Measurements from ENCODE around the gene SNX2. TPM values are rescaled to one million over a fixed set of nuclear protein-coding genes. Genes with fewer than 3 reads are reported as not detected.

SNX2 gene
- total and polyA plus RNA-seq, 4 donors: 25.5 to 57.0 (median 34.3) TPM

GRCh38 chr5:122774519-122774860 is 390 bp upstream of the SNX2 start:
- Histone ChIP-seq H3K36me3 (ENCODE audit: control insufficient read depth in 4 of 4, insufficient read depth in 3 of 4, low read depth in 1 of 4, low read length in 3 of 4) (no peaks in the 10 kb centered on the region), H3K9me3 (ENCODE audit: control insufficient read depth in 4 of 4, low read length in 3 of 4) (no peaks in the 10 kb centered on the region), H3K4me3 (ENCODE audit: low read depth in 1 of 3, low read length in 3 of 3) (peak overlapping the region; percentile 38 to 98 (median 83)), H3K9ac (ENCODE audit: low read depth in 1 of 2, low read length in 2 of 2) (peak overlapping the region in 1 of 2 donors; percentile 45), H3K27ac (ENCODE audit: low read depth in 1 of 2, low read length in 2 of 2) (peak overlapping the region; percentile 32 to 97), H3K4me1 (ENCODE audit: control insufficient read depth in 4 of 4, insufficient read depth in 4 of 4, low read length in 3 of 4) (peaks cover 0 to 20% (median 9%) of the 10 kb centered on the region in 4 donors), H3K27me3 (ENCODE audit: control insufficient read depth in 4 of 4, insufficient read depth in 4 of 4, low read length in 3 of 4) (no peaks in the 10 kb centered on the region)
- no peak for DNase-seq (ENCODE audit: low spot score)
- 24% methylated on average over 8 of the region's 8 CpGs for WGBS
- TF ChIP-seq RXRA (IDR thresholded peaks at IDR 0.05): peak in 1 of 2 donors; percentile 5
- TF ChIP-seq, protein P1, sequence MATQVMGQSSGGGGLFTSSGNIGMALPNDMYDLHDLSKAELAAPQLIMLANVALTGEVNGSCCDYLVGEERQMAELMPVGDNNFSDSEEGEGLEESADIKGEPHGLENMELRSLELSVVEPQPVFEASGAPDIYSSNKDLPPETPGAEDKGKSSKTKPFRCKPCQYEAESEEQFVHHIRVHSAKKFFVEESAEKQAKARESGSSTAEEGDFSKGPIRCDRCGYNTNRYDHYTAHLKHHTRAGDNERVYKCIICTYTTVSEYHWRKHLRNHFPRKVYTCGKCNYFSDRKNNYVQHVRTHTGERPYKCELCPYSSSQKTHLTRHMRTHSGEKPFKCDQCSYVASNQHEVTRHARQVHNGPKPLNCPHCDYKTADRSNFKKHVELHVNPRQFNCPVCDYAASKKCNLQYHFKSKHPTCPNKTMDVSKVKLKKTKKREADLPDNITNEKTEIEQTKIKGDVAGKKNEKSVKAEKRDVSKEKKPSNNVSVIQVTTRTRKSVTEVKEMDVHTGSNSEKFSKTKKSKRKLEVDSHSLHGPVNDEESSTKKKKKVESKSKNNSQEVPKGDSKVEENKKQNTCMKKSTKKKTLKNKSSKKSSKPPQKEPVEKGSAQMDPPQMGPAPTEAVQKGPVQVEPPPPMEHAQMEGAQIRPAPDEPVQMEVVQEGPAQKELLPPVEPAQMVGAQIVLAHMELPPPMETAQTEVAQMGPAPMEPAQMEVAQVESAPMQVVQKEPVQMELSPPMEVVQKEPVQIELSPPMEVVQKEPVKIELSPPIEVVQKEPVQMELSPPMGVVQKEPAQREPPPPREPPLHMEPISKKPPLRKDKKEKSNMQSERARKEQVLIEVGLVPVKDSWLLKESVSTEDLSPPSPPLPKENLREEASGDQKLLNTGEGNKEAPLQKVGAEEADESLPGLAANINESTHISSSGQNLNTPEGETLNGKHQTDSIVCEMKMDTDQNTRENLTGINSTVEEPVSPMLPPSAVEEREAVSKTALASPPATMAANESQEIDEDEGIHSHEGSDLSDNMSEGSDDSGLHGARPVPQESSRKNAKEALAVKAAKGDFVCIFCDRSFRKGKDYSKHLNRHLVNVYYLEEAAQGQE (IDR thresholded peaks at IDR 0.05): peak; percentile 54
- no peak for TF ChIP-seq GABPA (IDR thresholded peaks at IDR 0.05 in 1 of 2, conservative IDR thresholded peaks at IDR 0.05 in 1 of 2)
- TF ChIP-seq HNF4A (conservative IDR thresholded peaks at IDR 0.05): peak in 1 of 2 donors; percentile 26
- no peak for TF ChIP-seq CTCF (IDR thresholded peaks at IDR 0.05; ENCODE audit: low read depth, low read length, missing input control)
- peak; percentile 19 for TF ChIP-seq SP1 (IDR thresholded peaks at IDR 0.05)

GRCh38 chr5:122775550-122776542 is 966 bp downstream of the SNX2 start:
- no peaks in the 10 kb centered on the region for H3K36me3 ChIP-seq (ENCODE audit: control insufficient read depth in 4 of 4, insufficient read depth in 3 of 4, low read depth in 1 of 4, low read length in 3 of 4)
- no peak for DNase-seq (ENCODE audit: low spot score)
- peaks cover 0 to 24% (median 9%) of the 10 kb centered on the region in 4 donors for H3K4me1 ChIP-seq (ENCODE audit: control insufficient read depth in 4 of 4, insufficient read depth in 4 of 4, low read length in 3 of 4)
- H3K9me3 ChIP-seq (ENCODE audit: control insufficient read depth in 4 of 4, low read length in 3 of 4): no peaks in the 10 kb centered on the region
- peak overlapping the region; percentile 88 to 99 for H3K9ac ChIP-seq (ENCODE audit: low read depth in 1 of 2, low read length in 2 of 2)
- H3K27me3 ChIP-seq (ENCODE audit: control insufficient read depth in 4 of 4, insufficient read depth in 4 of 4, low read length in 3 of 4): no peaks in the 10 kb centered on the region
- H3K4me3 ChIP-seq (ENCODE audit: low read depth in 1 of 3, low read length in 3 of 3): peak overlapping the region; percentile 95 to 99 (median 98)
- H3K27ac ChIP-seq (ENCODE audit: low read depth in 1 of 2, low read length in 2 of 2): peak overlapping the region; percentile 90 to 97
- WGBS: 5% methylated on average over 14 of the region's 14 CpGs
- TF ChIP-seq NR2F2 (IDR thresholded peaks at IDR 0.05) (no peak), TAF1 (conservative IDR thresholded peaks at IDR 0.05) (no peak), YY1 (IDR thresholded peaks at IDR 0.05) (no peak)

DNA sequence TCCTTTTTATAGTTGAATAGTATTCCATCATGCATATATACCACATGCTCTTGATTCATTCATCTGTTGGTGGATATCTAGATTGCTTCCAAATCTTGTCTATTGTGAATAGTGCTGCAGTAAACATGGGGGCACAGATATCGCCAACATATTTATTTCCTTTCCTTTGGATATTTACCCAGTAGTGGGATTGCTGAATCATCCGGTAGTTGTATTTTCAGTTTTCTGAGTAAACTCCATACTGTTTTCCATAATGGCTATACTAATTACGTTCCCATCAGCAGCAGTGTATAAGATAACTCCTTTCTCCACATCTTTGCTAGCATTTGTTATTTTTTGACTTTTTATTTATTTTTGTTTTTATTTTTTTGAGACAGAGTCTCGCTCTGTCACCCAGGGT is 3.3 kb downstream of the SNX2 start:
- no peaks in the 10 kb centered on the region for H3K9me3 ChIP-seq (ENCODE audit: control insufficient read depth in 4 of 4, low read length in 3 of 4)
- no peak overlapping the region for H3K4me3 ChIP-seq (ENCODE audit: low read depth in 1 of 3, low read length in 3 of 3)
- H3K4me1 ChIP-seq (ENCODE audit: control insufficient read depth in 4 of 4, insufficient read depth in 4 of 4, low read length in 3 of 4): peaks cover 0 to 24% (median 9%) of the 10 kb centered on the region in 4 donors
- DNase-seq (ENCODE audit: low spot score): no peak
- no peak overlapping the region for H3K27ac ChIP-seq (ENCODE audit: low read depth in 1 of 2, low read length in 2 of 2)
- no peak overlapping the region for H3K9ac ChIP-seq (ENCODE audit: low read depth in 1 of 2, low read length in 2 of 2)
- no peaks in the 10 kb centered on the region for H3K36me3 ChIP-seq (ENCODE audit: control insufficient read depth in 4 of 4, insufficient read depth in 3 of 4, low read depth in 1 of 4, low read length in 3 of 4)
- H3K27me3 ChIP-seq (ENCODE audit: control insufficient read depth in 4 of 4, insufficient read depth in 4 of 4, low read length in 3 of 4): no peaks in the 10 kb centered on the region
- WGBS: 92% methylated on average over 4 of the region's 4 CpGs
- TF ChIP-seq RXRA (IDR thresholded peaks at IDR 0.05) (no peak), SP1 (IDR thresholded peaks at IDR 0.05) (no peak), MAX (IDR thresholded peaks at IDR 0.05) (no peak), EGR1 (IDR thresholded peaks at IDR 0.05; ENCODE audit: low read depth in 2 of 2) (no peak), FOXA2 (IDR thresholded peaks at IDR 0.05) (no peak), ATF3 (IDR thresholded peaks at IDR 0.05) (no peak)
- TF ChIP-seq, protein P2, sequence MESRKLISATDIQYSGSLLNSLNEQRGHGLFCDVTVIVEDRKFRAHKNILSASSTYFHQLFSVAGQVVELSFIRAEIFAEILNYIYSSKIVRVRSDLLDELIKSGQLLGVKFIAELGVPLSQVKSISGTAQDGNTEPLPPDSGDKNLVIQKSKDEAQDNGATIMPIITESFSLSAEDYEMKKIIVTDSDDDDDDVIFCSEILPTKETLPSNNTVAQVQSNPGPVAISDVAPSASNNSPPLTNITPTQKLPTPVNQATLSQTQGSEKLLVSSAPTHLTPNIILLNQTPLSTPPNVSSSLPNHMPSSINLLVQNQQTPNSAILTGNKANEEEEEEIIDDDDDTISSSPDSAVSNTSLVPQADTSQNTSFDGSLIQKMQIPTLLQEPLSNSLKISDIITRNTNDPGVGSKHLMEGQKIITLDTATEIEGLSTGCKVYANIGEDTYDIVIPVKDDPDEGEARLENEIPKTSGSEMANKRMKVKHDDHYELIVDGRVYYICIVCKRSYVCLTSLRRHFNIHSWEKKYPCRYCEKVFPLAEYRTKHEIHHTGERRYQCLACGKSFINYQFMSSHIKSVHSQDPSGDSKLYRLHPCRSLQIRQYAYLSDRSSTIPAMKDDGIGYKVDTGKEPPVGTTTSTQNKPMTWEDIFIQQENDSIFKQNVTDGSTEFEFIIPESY (IDR thresholded peaks at IDR 0.05): no peak
